Measurements from ENCODE around the gene WWOX. TPM values are rescaled to one million over a fixed set of nuclear protein-coding genes. Genes with fewer than 3 reads are reported as not detected.

Gene WWOX
- total and polyA plus RNA-seq, 2 experiments from 2014 or later = 17.0 to 39.8 TPM

DNA sequence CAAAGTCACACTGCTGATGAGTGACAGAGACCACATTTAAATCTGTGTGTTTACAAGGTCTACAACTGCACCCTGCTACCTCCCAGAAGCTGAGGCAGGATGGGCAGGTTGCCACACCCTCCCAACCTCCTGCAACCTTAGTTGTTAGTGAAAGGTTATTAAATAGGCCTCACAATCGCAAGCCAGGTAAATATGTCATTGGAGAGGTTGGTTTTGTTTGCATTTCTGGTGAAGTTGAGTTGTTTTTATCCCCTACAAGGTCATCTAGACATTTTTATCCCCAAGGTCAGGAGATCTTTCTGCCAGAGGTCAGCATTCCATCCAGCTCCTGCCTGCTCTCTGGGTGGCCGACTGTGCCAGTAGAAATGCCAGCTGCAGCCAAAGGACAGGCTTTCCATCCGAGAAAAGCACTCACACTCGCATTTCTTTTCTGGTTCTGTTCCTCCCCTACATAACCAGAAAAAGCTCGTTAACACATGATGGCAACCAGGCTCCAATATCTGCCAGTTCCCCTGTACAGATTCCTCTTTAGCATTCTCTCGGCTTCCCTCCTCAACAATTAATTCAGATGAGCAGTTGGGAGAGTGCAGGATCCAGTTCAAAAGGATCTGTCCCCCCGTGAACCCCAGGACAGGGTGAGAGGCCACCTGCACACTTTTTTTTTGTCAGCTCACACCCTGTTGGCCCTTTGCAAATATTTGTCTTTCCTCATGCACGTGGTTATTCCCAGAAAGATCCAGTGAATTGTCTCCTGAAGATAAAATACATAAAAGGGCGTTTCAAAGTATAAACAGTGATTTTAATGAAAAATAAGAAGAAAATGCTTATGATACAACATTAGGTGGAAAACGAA lies 938.3 kb downstream of the WWOX start:
- Histone ChIP-seq H3K4me1 (ENCODE audit: insufficient read depth) (peaks cover 11% of the 10 kb centered on the region), H2AFZ (no peak overlapping the region), H3K9me3 (ENCODE audit: low read depth) (no peaks in the 10 kb centered on the region), H3K27me3 (no peaks in the 10 kb centered on the region), H3K4me2 (no peak overlapping the region), H3K9me2 (replicated peaks; ENCODE audit: insufficient read depth) (no peaks in the 10 kb centered on the region), H4K20me1 (ENCODE audit: insufficient read depth, poor library complexity, severe bottlenecking) (no peaks in the 10 kb centered on the region), H3K79me2 (no peaks in the 10 kb centered on the region), H3K4me3 (no peak overlapping the region), H3K27ac (no peak overlapping the region), H3K36me3 (replicated peaks; ENCODE audit: insufficient read depth, low read depth) (no peaks in the 10 kb centered on the region)
- DNase-seq (ENCODE audit: low spot score) = no peak
- WGBS (ENCODE audit: low lambda C conversion rate, missing lambda C conversion rate) = 57% methylated on average over 10 of the region's 10 CpGs
- TF ChIP-seq, protein P1, sequence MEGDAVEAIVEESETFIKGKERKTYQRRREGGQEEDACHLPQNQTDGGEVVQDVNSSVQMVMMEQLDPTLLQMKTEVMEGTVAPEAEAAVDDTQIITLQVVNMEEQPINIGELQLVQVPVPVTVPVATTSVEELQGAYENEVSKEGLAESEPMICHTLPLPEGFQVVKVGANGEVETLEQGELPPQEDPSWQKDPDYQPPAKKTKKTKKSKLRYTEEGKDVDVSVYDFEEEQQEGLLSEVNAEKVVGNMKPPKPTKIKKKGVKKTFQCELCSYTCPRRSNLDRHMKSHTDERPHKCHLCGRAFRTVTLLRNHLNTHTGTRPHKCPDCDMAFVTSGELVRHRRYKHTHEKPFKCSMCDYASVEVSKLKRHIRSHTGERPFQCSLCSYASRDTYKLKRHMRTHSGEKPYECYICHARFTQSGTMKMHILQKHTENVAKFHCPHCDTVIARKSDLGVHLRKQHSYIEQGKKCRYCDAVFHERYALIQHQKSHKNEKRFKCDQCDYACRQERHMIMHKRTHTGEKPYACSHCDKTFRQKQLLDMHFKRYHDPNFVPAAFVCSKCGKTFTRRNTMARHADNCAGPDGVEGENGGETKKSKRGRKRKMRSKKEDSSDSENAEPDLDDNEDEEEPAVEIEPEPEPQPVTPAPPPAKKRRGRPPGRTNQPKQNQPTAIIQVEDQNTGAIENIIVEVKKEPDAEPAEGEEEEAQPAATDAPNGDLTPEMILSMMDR (IDR thresholded peaks at IDR 0.05; ENCODE audit: poor library complexity) = no peak
- TF ChIP-seq EZH2phosphoT487 (IDR thresholded peaks at IDR 0.05; ENCODE audit: low read depth, severe bottlenecking, unreplicated experiment) (no peak), EZH2 (IDR thresholded peaks at IDR 0.05; ENCODE audit: borderline replicate concordance) (no peak)

DNA sequence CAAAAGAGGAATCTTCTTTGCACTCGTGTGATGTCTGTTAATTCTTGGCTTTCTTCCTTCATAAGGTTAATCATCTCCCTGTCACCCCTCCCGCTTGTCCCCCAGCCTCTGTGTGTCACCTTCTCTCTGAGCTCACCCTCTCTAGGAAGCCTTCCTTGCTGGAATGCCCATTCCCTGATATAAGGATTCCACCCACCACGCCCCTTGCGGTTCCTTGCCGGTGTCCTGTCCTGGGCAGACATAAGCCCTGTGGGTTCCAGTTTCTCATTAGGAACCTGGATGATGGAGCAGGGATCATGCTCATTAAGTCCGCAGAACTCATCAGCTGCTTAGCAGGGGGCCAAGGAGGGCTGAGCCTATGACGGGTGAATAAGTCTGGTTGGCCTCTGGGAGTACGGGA lies 941.8 kb downstream of the WWOX start:
- H3K36me3 ChIP-seq (replicated peaks; ENCODE audit: insufficient read depth, low read depth) = no peaks in the 10 kb centered on the region
- H3K4me3 ChIP-seq = no peak overlapping the region
- H4K20me1 ChIP-seq (ENCODE audit: insufficient read depth, poor library complexity, severe bottlenecking) = no peaks in the 10 kb centered on the region
- H3K9me3 ChIP-seq (ENCODE audit: low read depth) = no peaks in the 10 kb centered on the region
- H3K9me2 ChIP-seq (replicated peaks; ENCODE audit: insufficient read depth) = no peaks in the 10 kb centered on the region
- WGBS (ENCODE audit: low lambda C conversion rate, missing lambda C conversion rate) = 92% methylated on average over 8 of the region's 8 CpGs
- DNase-seq (ENCODE audit: low spot score) = no peak
- TF ChIP-seq EZH2phosphoT487 (IDR thresholded peaks at IDR 0.05; ENCODE audit: low read depth, severe bottlenecking, unreplicated experiment) (no peak), EZH2 (IDR thresholded peaks at IDR 0.05; ENCODE audit: borderline replicate concordance) (no peak)
- TF ChIP-seq, protein P1 (IDR thresholded peaks at IDR 0.05; ENCODE audit: poor library complexity) = no peak
- H3K4me1 ChIP-seq (ENCODE audit: insufficient read depth) = peaks cover 11% of the 10 kb centered on the region
- H3K27me3 ChIP-seq = no peaks in the 10 kb centered on the region
- H2AFZ ChIP-seq = no peak overlapping the region
- H3K27ac ChIP-seq = no peak overlapping the region
- no peaks in the 10 kb centered on the region for H3K79me2 ChIP-seq
- no peak overlapping the region for H3K4me2 ChIP-seq

DNA sequence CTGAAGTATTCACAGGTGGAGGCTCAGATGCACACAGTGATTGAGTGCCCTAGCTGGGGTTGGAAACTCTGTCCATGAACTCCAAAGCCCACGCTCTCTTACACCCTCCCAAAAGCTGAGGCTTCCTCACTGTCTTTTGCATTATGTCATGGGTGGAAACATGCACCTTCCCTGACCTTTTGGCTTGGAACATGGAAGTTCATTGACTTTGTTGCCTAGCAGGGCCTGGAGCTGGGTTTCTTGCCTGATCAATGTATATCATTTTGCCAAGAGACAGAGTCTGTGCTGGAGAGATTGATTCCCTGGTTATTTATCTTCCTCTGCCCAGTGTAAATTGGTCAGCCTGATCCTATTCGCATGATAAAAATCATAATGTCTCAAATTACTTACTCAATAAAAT lies 942.7 kb downstream of the WWOX start:
- Histone ChIP-seq H3K27me3 (no peaks in the 10 kb centered on the region), H3K9me2 (replicated peaks; ENCODE audit: insufficient read depth) (no peaks in the 10 kb centered on the region), H3K4me1 (ENCODE audit: insufficient read depth) (peaks cover 11% of the 10 kb centered on the region), H3K36me3 (replicated peaks; ENCODE audit: insufficient read depth, low read depth) (no peaks in the 10 kb centered on the region), H3K79me2 (no peaks in the 10 kb centered on the region), H3K4me2 (no peak overlapping the region), H2AFZ (no peak overlapping the region), H3K4me3 (no peak overlapping the region), H4K20me1 (ENCODE audit: insufficient read depth, poor library complexity, severe bottlenecking) (no peaks in the 10 kb centered on the region), H3K27ac (no peak overlapping the region), H3K9me3 (ENCODE audit: low read depth) (no peaks in the 10 kb centered on the region)
- TF ChIP-seq, protein P1 (IDR thresholded peaks at IDR 0.05; ENCODE audit: poor library complexity) = no peak
- TF ChIP-seq EZH2phosphoT487 (IDR thresholded peaks at IDR 0.05; ENCODE audit: low read depth, severe bottlenecking, unreplicated experiment) (no peak), EZH2 (IDR thresholded peaks at IDR 0.05; ENCODE audit: borderline replicate concordance) (no peak)
- WGBS (ENCODE audit: low lambda C conversion rate, missing lambda C conversion rate) = 94% methylated on average over 2 of the region's 2 CpGs
- DNase-seq (ENCODE audit: low spot score) = no peak

All from hepatocyte (in vitro differentiated cells).